Smooth muscle cell (in vitro differentiated cells): ENCODE results near the gene ATP6V0D1. TPM values are rescaled to one million over a fixed set of nuclear protein-coding genes. Genes with fewer than 3 reads are reported as not detected.

Experiments
- DNase-seq: peaks from one replicate; lab custom pipeline; 2025; ENCODE audit not compliant: unreplicated experiment; lab: John Stamatoyannopoulos, UW
- H2AFZ ChIP-seq: fragments of 200-600 bp; sonication (generic); 2 replicates; pipeline ENCODE4 v1.6.0; 2016; ENCODE audit warnings: antibody characterized with exemption, low read depth, mild to moderate bottlenecking
- H3F3A ChIP-seq: fragments of 200-600 bp; sonication (generic); 2 replicates; pipeline ENCODE4 v1.6.0; 2017; ENCODE audit warnings: antibody characterized with exemption, low read depth
- H3K27ac ChIP-seq: fragments of 200-600 bp; sonication (generic); 2 replicates; pipeline ENCODE4 v1.5.1; 2016; ENCODE audit warnings: low read depth, mild to moderate bottlenecking
- H3K27me3 ChIP-seq: fragments of 200-600 bp; sonication (generic); 2 replicates; pipeline ENCODE4 v1.6.1; 2016; ENCODE audit warnings: low read depth, mild to moderate bottlenecking
- H3K36me3 ChIP-seq: fragments of 200-600 bp; sonication (generic); 2 replicates; pipeline ENCODE4 v1.5.1; 2016; ENCODE audit warnings: low read depth
- H3K4me1 ChIP-seq: fragments of 200-600 bp; sonication (generic); 2 replicates; pipeline ENCODE4 v1.5.1; 2016; ENCODE audit warnings: low read depth
- H3K4me2 ChIP-seq: fragments of 200-600 bp; sonication (generic); 2 replicates; pipeline ENCODE4 v1.6.0; 2016; ENCODE audit warnings: mild to moderate bottlenecking
- H3K4me3 ChIP-seq: fragments of 200-600 bp; sonication (generic); 2 replicates; pipeline ENCODE4 v1.5.1; 2016; ENCODE audit warnings: mild to moderate bottlenecking
- H3K79me2 ChIP-seq: fragments of 200-600 bp; sonication (generic); 2 replicates; pipeline ENCODE4 v1.6.0; 2016; ENCODE audit warnings: low read depth, mild to moderate bottlenecking
- H3K9ac ChIP-seq: fragments of 200-600 bp; sonication (generic); 2 replicates; pipeline ENCODE4 v1.6.0; 2016; ENCODE audit warnings: low read depth
- H3K9me3 ChIP-seq: fragments of 200-600 bp; sonication (generic); replicated peaks from 2 replicates; pipeline ENCODE4 v1.5.1; 2016; ENCODE audit warnings: low read depth
- H4K20me1 ChIP-seq: fragments of 200-600 bp; sonication (generic); 2 replicates; pipeline ENCODE4 v1.6.0; 2016; ENCODE audit warnings: low read depth
- CTCF ChIP-seq: fragments of 200-600 bp; sonication (generic); IDR thresholded peaks from 2 replicates; pipeline ENCODE4 v1.5.1; 2017; ENCODE audit warnings: borderline replicate concordance, mild to moderate bottlenecking, antibody characterized with exemption; ENCODE audit not compliant: insufficient read depth, poor library complexity, severe bottlenecking
- WGBS: methylation state at CpG from one replicate; pipeline ENCODE4 v1.1.7; 2016; ENCODE audit warnings: low lambda C conversion rate; 5-methylcytosine and 5-hydroxymethylcytosine counted together
- polyA plus RNA-seq: library from polyadenylated mRNA; unstranded; fragments of >200 nt; fragmentation: Nextera tagmentation; extraction: Ambion mirVana; gene quantifications from 2 replicates; pipeline ENCODE4 v1.2.1, GENCODE V29; 2016
- total RNA-seq: library from RNA; depleted of rRNA; stranded (reverse); fragments of >200 nt; gene quantifications from 2 replicates; pipeline ENCODE4 v1.2.3, GENCODE V29; 2014

ATP6V0D1 gene
- total and polyA plus RNA-seq, 2 experiments from 2014 or later = 96.8 to 114 TPM

DNA sequence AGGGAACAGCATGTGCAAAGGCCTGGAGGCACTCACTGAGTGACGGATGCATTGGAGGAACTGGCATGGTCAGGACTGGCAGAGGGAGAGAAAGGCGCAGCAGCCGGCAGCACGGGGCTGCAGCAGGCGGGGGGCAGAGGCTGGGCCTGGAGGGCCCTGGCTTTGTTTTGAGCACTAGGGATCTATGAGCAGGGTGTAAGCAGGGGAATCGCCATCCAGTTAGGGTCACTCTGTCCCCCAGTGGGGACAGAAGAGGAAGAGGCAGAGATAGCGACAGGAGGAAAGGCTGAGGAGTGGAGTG is 35.9 kb downstream of the ATP6V0D1 start:
- H2AFZ ChIP-seq = no peak overlapping the region
- H3K4me1 ChIP-seq = no peaks in the 10 kb centered on the region
- no peaks in the 10 kb centered on the region for H3K27me3 ChIP-seq
- H3K4me3 ChIP-seq = no peak overlapping the region
- TF ChIP-seq CTCF = no peak
- no peaks in the 10 kb centered on the region for H3K9me3 ChIP-seq
- WGBS = 97% methylated on average over 7 of the region's 7 CpGs
- DNase-seq = no peak
- no peak overlapping the region for H3K4me2 ChIP-seq
- no peaks in the 10 kb centered on the region for H3K36me3 ChIP-seq
- no peaks in the 10 kb centered on the region for H3K79me2 ChIP-seq
- no peak overlapping the region for H3K27ac ChIP-seq
- H4K20me1 ChIP-seq = peaks cover 94% of the 10 kb centered on the region
- no peaks in the 10 kb centered on the region for H3F3A ChIP-seq
- H3K9ac ChIP-seq = no peak overlapping the region

DNA sequence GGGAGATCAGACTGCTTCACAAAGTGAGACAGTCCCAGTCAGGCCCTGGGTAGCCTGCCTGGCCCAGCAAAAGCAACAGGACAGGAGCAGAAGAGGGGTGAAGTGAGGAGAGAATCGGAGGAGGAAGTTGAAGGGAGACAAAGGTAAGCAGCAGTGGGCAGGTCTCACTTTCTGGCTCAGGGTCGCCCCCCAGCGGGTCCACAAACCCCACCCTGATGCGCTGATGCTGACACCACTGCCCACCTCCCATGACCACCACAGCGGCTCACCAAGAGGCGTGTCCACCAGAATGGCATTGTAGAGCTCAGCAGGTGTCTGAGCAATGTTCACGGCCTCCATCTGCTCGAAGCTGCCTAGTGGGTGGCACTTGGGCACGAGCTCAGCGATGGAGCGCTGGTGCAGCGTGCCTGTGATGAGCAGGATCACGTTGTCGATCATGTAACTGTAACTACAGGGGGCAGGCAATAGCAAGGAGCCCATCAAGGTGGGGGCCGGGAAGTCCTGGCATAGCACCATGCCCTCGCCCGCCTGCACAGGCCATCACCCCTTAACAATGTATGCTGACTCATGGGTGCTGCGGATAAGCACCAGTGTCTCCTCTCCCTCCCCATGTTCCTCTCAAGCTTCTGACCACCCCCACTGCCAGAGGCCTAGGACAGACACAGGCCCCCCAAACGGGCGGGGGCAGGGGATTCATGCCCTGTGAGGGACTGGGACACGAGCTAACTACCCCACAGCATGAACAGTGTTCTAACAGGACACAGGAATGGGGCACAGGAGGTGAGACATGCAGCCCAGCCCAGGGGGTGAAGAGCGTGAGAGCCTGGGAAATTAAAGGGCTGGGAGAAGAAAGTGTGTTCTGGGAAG is 36.5 kb downstream of the ATP6V0D1 start:
- no peaks in the 10 kb centered on the region for H3K4me1 ChIP-seq
- no peaks in the 10 kb centered on the region for H3K27me3 ChIP-seq
- no peaks in the 10 kb centered on the region for H3K9me3 ChIP-seq
- H4K20me1 ChIP-seq = peaks cover 94% of the 10 kb centered on the region
- H3K79me2 ChIP-seq = no peaks in the 10 kb centered on the region
- H3K27ac ChIP-seq = no peak overlapping the region
- H3K9ac ChIP-seq = no peak overlapping the region
- H2AFZ ChIP-seq = no peak overlapping the region
- H3K36me3 ChIP-seq = no peaks in the 10 kb centered on the region
- no peak for TF ChIP-seq CTCF
- no peak overlapping the region for H3K4me3 ChIP-seq
- 88% methylated on average over 22 of the region's 22 CpGs for WGBS
- DNase-seq = no peak
- no peaks in the 10 kb centered on the region for H3F3A ChIP-seq
- H3K4me2 ChIP-seq = no peak overlapping the region

DNA sequence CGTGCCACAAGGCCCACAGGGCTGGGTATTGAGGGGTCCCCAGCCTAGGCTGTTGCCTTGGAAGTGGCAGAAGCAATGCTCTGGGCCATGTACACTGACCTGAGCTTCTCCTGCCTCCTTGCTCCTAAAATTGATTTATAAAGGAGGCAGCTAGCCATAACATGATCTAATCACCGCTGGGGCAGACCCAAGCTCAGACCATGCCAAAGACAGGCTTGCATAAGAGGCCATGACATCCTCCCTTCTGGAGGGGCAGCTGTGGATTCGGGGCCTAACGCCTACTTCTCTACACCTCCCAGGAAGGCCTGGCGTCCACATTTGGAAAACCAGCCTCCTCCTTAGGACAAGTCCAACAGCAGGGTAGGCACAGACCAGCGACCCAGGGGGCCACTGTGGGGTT is 37.7 kb downstream of the ATP6V0D1 start:
- no peak for TF ChIP-seq CTCF
- Histone ChIP-seq H2AFZ (no peak overlapping the region), H3K27me3 (no peaks in the 10 kb centered on the region), H3K4me3 (no peak overlapping the region), H3K79me2 (no peaks in the 10 kb centered on the region), H3F3A (no peaks in the 10 kb centered on the region), H3K27ac (no peak overlapping the region), H3K4me2 (no peak overlapping the region), H3K9me3 (no peaks in the 10 kb centered on the region), H3K9ac (no peak overlapping the region), H3K4me1 (no peaks in the 10 kb centered on the region), H4K20me1 (peaks cover 84% of the 10 kb centered on the region), H3K36me3 (no peaks in the 10 kb centered on the region)
- DNase-seq = no peak
- 97% methylated on average over 6 of the region's 6 CpGs for WGBS
